HG02981 (cell line): ENCODE results near the gene PRSS27.

ENCODE experiments used
- ATAC-seq: cut with Tn5 transposase; IDR thresholded peaks from one replicate; pipeline ENCODE4 v1.9.1; 2021; ENCODE audit warnings: mild to moderate bottlenecking, moderate library complexity; ENCODE audit not compliant: unreplicated experiment

Gene PRSS27

DNA sequence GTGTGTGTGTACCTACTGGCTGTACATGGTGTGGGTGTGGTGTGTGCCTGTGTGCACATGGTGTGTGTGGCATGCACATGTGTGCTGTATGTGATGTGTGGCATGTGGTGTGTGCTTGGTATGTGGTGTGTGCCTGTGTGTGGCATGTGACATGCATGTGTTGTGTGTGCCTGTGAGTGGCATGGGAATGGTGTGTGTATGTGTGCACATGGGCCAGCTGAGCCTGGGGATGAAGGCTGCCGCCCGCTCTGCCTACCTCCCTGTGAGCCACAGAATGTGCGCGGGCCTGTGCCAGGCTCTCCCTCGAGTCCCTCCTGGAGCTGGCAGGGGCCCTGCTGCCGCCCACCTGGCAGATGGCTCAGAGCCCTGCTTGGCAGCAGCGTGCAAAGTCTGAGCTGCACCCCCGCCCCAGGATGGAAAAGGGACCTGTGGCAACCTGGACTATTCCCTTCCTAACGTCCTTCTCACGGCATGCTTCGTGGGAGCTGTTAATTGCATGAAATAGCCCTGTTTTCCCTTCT is 9.3 kb downstream of the PRSS27 start:
- no peak for ATAC-seq

DNA sequence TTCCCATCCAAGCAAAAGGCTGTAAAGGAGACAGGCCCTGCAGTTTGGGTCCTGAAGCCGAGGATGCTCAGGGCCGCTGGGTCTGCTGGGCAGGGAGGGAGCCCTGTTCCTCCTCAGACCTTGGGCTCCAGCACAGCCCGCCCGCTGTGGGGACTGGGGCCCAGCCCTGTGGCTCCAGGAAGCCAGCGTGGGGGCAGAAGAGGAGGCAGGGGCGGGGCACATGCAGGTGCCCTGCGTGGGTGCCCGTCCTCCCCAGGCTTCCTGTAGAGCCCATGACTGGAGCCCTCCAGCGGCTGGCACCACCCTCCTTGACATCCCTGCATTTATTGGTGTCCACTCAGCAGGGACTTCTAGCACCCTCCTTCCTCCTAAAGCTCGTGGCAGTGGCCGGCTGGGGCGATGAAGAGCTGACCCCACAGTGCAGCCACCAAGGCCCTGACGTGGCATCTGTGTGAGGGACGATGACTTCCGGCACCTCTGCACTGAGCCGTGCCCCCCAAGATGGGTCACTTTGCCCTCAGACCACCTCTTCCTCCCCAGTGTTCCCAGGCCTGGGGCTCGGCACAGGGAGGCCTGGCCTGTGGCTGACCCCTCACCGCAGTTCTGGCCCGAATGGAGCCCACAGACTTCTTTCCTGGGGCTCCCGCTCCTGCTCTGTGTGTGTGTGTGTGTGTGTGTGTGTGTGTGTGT is 9.9 kb downstream of the PRSS27 start:
- ATAC-seq: no peak

DNA sequence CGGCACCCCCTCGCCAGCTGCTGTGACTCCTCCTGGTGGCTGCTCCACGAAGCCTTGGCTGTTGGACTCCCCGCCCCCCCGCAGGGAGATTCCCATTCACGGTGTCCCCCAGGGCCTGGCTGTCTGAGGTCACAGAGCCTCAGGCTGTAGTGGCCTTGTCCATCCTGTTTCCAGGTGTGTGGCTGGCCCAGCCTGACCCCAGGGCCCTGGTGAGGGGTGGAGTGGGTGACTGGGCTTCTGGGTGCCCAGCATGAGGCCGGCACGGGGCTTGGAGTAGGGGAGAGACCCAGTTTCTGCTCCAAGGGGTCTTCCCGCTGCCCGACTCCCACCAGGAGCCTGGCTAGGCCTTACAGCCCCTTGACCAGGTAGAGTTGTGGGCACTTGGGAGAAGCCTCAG is 10.4 kb downstream of the PRSS27 start:
- ATAC-seq: no peak

DNA sequence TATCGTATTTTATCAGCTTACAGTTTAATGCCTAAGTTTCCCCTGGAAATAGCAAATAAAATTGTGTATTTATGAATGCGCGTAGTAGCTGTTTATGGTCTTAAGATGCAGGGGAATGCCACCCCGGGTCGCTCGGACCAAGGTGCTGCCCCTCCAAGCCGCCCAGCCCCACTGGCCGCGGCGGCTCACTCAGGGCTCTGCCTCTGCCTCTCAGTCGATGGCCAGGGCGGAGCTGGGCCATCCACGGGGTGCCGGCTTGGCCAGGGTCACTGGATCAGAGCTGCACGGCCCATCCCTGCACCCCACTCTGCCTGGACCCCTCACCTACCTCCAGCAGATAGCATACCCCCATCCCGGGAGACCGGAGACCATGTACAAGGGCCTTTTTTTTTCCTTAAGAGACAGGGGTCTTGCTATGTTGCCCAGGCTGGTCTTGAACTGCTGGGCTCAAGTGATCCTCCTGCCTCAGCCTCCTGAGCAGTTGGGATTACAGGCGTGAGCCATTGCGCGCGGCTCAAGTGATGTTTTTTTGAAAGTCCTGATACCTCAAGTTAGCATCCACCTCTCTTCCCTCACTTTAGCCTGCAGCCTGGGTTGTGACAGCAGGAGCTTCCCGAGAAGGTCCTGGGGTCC is 11.0 kb downstream of the PRSS27 start:
- no peak for ATAC-seq

DNA sequence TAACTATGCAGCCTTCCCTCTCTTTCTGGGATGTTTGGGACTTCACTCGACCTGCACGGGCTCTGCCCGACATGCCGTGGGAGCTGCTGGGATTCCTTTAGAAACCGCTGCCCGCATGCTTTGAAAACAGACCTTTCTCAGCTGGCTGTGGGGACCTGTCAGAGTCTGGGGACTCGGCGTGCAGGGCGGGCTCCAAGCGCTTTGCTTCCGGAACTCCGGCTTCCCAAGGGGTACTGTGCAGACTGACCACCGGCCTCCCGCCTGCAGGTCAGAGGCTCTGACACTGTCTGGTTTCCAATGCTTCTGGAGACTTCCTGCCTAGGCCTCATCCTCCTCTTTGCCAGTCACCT is 11.8 kb downstream of the PRSS27 start:
- ATAC-seq: no peak

DNA sequence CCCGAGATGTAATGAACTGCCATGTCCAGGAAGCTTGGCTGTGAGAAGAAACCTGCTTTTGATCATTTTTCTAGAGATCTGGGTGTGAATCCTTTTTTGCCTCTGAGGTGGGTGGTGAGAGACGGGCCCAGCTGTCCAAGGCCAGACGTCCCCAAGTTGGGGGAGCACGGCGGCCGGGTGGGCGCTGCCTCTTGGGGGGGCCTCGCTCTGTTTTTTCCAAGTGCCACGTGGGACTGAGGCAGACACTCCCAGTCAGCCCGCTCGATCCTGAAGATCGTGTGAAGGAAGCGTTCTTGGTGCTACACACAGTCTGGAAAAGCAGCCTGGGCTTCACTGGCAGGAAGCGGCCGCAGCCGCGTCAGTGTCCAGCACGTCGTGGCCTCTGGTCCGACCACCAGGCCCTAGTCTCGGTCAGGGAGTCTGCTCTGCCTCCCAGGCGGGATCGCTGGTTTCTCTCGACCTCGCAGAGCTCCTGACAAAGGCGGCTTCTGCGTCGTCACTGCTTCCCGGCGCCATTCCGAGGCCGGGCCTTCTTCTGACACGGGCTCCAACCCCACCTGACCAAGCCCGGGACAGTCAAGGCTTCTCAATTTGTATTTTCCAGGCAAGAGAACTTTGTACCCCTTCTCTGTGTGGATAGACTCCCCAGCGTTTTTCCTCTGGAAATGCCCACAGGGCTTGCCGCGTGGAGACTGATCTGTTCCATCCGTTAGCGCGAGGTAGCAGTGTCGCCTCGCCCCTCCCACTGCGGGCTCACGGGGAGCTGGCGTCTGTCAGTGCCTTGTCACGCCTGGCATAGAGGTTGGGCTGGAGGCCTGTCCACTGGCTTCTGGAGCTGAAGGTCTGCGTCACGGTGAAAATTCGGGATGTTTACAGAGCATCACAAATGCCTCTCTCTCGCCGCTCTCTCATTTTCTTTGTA is 12.4 kb downstream of the PRSS27 start:
- no peak for ATAC-seq

DNA sequence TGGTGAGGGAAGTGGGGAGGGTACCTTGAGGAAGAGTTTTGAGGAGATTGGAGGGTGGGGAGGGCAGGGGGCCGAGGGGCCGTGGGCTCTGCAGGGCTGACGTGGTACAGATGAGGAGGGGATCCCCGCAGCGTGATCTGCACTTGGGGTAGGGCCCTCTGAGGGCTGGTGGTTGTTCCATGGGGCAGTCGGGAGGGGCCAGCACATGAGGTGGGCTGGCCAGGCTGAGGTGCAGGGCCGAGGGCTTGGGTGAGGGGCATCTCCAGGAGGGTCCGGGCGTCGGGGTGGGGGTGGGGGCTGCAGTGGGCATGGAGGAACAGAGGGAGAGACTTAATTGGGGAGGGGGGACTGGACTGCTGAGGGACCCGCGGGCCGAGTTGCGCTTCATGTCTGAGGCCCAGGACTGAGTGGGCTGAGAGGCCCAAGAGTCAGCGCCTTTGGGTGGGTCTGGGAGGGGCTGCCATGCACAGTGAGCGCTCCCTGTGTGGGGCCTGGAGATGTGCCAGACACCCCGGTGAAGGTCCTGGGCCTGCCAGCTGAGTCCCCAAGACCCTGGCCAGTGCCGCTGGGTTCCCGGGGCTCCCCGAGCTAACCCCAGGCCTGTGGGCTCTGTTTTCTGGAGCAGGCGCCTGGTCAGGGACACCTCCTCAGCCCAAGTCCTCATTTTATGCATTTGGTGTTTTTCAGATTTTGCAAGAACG is 13.3 kb downstream of the PRSS27 start:
- ATAC-seq: no peak

DNA sequence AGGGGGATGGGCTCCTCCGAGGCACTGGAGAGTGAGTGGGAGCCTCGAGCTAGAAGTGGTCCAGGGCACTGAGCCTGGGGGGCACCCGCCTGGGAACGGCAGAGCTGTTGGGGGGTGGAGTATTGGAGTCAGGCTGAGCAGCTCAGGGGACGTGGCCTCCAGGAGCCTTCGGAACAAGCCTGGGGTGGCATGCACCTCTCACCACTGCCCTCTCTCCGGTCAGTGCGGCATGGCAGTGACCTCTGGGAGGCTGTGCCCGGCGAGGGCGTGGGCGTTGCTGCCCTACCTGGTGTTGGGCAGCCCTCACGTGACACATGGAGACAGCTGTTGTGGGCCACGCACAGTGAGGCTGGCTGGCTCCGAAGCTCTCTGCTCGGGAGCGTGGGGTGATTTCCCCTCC is 13.9 kb downstream of the PRSS27 start:
- ATAC-seq: no peak

DNA sequence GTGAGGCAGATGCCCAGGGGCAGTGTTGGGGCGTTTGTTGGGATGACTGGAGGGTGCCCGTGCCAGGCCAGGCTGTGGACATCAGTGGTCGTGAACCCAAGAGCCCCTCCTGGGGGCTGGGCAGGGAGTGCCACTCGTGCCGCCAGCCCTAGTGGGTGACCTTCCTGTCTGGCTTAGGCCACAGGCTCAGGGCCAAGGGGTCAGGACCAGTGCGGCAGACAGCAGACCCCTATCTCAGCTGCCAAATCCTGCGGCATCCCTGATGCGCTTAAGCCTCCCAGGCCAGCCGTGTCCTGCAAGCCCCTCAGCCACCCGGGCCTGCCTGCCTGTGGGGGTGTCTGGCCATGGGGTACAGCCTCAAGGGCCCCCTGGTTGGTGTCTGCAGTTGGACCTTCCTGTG is 14.7 kb downstream of the PRSS27 start:
- ATAC-seq: no peak

DNA sequence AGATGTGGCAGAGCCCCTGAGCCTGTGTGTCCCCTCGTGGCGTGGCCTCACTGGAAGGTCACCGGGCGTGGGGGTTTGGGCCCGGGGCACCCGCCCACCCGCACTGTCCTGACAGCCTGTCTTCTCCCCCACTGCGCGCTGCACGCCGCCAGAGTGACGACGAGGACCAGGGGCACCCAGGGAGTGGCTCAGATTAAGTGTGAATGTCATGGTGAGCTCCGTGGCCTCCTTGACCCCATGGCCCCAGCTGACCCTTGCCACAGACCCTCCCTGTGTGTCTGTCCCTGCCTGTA is 15.1 kb downstream of the PRSS27 start:
- ATAC-seq: no peak

DNA sequence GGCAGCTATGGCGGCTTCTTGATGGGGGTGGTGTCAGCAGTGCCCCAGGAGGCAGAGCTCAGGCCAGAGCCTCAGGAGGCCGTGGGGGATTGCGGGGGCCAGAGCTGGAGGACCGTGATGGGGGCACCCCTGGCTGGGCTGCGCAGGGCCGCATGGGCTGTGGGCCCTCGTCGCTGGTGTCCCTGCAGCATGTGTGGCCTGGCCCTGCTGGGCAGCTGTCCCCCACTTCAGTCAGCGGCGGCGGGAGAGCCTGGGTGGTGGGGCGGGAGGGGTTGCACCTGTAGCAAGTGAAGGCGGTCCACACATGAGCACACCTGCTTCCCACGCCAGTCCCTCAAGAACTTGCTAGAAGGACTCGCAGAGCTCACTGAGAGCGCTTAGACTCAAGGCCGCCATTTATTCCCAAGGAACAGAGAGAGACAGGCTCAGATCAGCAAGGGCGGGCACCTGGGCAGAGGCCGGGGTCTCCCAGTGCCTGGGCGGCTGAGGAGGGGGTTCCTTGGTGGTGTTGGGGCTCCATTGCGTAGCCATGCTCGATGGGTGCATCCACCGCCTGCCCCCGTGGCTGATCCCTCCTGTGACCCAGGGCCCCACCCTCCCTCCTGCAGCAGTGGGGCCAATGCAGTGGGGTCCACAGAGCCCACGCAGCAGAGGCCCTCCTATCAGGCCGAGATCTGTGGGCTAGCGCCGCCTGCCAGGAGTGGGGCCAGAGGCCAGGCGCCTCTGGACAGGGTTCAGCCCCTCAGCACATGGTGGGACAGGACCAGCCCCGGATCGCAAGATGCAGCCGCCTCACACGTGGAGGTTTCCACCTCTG is 15.7 kb downstream of the PRSS27 start:
- no peak for ATAC-seq

DNA sequence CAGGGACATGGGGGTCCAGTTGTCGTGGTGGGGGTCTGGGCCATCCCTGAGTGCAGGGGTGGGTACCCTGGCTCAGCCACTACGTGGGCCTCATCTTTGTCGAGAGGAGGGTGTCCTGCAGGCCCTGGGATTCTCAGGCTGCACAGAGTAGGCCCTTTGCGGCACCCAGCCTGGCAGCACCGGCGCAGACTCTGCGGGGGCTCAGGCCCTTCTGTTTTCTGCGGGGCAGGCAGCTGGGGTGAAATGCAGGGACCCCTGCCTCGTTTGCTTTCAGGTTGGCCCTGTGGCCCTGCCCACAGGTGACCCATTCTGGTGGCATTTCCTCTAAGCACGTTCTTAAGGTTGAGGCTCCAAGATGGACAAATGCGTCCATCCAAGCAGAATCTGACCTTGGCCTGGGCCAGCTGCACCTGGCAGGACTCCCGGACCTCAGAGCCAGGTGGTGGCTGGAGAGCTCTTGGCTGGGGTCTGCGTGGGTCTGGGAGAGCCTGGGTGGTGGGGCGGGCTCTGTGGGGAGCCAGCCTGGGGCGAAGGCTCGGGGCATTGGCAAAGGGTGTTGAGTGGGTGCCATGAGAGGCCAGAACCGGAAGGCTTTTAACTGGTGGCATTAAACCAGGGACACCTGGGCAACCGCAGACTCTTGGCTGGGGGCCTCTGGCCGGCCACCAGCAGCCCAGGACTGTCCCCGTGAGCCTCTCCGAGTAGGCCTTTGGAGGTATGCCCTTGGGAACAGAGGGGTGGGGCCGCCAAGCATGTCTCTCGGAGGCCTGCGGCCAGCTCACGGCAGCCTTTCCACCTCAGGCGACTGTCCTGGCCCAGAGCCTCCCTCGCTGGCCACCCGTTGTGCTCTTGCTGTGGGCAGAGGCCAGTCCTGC is 16.9 kb downstream of the PRSS27 start:
- no peak for ATAC-seq

DNA sequence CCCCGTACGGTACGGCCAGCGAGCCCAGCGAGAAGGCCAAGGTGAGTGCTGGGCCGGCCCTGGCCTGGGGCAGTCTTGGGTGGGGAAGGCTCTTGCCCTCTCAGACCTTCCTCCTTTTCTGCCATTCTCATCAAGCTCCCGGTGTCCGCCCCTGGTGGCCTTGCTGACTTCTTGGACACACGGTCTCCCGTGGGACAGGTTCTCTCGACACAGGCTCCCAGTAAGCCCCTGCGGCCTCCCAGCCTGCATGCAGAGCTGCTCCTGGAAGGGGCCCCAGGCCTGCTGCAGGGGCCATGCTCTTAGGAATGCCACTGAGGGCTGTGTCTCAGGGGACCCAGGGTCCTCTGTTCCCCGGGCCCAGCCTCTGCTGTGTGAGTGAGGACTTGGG is 17.6 kb downstream of the PRSS27 start:
- no peak for ATAC-seq

DNA sequence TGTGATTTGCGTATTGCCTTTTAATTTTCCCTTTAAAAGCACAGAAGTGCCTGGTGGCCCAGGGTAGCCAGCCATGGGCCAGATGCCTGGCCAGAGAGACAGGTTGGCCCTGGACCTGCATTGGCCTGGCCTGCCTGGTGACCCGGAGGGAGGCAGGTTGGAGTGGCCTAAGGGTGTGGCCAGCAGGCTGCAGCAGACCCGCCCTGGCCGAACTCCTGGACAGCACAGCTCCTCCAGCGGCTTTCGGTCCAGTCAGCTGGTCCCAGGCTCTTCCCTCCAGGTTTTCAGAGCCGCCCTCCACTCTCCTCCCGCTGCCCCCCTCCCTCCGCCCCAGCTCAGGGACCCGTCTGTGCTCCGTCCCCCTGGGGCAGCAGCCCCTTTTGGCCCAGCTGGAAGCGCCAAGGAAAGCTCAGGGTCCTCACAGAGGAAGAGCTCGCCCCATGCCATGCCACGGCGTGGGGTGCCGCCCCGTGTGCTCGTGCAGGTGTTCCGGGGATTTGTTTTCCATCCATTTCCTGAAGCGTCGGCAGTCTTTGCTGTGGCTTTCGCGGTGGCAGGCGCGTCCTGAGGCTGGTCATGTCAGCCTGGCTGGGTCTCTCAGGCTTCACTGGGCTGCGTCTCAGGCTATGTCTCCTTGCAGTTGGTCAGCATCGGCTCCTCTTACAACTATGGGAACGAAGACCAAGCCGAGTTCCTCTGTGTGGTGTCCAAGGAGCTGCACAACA is 18.1 kb downstream of the PRSS27 start:
- no peak for ATAC-seq

DNA sequence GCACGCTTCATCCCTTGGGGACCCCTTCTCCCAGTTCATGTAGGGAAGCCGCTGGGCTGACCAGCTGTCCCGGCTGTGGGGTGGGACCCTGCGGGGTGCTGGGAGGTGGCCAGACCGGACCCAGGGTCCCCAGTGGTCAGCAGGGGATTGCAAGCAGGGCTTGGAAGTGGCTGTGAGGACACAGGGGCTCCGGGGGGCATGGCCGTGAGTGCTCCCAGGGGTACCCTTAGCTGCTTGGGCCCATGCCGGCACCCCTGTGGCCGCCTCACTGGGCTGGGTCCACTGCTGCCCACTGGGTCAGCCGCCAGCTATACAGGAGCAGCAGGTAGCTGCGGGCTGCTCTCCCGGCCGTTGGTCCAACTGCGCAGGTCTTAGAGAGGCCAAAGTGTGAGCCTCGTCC is 18.8 kb downstream of the PRSS27 start:
- ATAC-seq: no peak

DNA sequence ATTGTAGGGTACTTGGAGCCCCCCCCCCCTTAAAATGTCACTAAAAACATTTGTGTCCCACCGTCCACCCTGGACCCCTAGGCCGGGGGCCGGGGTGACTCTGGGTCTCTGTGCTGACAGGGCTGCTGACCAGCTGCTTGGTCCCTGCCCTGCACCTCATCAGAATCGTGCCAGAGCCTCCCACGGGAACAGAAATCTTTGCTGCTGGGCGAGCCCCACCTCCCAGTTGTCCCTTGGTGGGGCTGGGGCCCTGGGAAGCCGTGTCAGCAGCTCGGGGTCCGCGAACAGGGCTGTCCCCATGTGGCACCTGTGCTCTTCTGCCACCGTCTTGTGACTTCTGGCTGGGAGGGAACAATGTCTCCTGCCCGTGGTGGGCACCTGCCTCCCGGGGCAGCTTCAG is 19.2 kb downstream of the PRSS27 start:
- no peak for ATAC-seq

DNA sequence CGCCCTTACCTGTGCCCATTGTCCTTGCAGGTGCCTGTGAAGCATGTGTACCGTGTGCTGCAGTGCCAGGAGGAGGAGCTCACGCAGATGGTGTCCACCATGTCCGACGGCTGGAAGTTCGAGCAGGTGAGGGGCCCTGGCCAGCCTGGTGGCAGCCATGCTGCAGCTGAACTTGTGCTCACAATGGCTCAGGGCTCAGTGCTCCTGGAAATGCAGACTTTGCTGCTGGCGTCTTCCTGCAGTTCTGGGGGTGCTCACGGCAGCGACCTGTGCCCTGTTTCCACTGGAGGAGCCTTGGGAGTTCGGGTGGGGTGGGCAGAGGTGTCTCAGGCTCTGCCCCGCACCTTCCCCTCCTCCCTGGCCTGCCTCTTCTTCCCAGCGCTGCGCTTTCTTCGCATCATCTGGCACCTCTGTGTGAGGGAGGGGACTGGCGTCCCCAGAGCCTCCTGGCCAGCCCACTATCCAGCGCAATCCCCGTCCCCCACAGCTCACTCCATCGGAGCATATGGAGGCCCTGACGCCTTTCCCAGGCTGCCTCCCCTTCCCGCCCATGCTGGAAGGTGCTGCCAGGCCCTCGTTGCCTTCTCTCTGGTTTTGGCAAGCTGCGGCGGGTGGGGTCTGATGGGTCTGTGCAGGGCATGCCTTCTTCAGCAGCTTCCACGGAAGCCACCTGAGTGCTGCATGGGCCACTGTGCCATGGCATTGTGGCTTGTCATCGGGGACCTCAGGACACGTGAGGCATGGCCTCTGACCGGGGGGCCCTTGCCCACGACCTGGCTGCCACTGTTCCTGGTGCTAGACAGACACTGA is 20.0 kb downstream of the PRSS27 start:
- ATAC-seq: no peak
